Stimulated activated CD8-positive, alpha-beta memory T cell treated with anti-CD3 and anti-CD28 coated beads, Interleukin-12 subunit alpha, Interleukin-12 subunit beta, amount 100 ng/mL, for 24 hours (primary cell): ENCODE measurements around the gene USP35.
A peak's percentile ranks its signal among the peaks of the same experiment; 100 is the strongest.
"Not testable (repeated sequence)": the region's sequence is repeated elsewhere in the genome, so short reads cannot be mapped to it uniquely, and the experiment has no call there.

Source experiments
- DNase-seq: peaks from one replicate; pipeline ENCODE4 v3.0.0-alpha.2; 2020; ENCODE audit errors: extremely low read depth

USP35 gene

DNA sequence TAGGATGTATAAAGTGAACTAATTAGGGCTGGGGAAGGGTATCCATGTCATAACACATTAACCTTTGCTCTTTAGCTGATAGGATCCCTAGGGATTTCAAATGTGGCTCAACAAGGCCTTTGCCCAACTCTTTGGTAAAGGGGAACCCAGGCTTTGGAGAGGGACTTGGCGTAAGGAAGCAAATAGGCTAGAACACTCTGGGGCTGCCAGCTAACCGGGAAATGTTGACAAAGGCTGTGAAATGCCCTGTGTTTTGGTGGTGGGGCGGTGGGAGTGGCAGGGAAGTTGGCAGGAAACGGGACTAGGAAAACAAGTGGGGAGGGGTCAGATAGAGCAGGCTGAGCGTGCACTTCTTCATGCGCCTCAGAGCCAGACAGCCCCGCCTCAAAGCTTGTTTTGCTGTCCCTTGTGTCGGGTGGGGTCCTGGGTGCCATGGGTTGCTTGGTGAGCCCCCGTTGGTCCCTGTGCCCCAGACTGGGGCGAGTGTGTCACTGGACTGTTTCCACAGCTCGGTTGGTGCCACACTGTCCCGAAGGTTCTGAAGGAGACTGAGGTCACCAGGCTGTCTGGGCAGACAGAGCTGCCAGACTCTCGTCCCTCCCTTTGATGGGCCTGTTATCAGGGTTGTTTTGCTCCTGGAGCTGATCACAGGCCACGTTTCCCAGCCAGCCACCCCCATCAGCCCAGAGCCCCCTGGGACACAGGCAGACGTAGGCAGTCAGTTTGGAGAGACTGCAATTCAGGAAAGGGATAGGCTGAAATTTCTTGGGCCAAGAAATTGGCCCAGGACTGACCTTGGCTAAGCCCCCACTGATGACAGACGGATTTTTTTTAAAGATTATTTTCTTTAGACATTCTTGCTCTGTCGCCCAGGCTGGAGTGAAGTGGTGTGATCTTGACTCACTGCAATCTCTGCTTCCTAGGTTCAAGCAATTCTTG, 19.9 kb upstream of the USP35 start:
- no peak for DNase-seq

DNA sequence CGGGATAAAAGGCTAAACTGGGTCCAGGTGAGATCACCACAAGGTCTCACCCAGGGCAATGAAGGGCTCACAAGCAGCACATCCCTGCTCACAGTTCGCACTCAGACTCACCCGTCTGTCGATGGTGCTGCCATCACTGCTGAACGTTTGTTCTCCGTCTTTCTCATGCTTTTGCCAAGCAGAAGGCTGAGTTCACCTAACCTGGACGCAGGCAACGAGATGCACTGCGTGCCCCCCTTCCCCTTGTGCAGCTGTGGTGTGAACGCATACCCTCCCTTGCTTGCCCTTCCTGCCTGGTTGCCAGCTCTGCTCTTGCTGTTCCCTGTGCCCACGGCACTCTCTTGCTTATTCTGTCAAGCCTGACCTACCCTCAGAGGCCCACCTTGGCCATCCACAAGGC, 18.3 kb upstream of the USP35 start:
- DNase-seq = no peak

DNA sequence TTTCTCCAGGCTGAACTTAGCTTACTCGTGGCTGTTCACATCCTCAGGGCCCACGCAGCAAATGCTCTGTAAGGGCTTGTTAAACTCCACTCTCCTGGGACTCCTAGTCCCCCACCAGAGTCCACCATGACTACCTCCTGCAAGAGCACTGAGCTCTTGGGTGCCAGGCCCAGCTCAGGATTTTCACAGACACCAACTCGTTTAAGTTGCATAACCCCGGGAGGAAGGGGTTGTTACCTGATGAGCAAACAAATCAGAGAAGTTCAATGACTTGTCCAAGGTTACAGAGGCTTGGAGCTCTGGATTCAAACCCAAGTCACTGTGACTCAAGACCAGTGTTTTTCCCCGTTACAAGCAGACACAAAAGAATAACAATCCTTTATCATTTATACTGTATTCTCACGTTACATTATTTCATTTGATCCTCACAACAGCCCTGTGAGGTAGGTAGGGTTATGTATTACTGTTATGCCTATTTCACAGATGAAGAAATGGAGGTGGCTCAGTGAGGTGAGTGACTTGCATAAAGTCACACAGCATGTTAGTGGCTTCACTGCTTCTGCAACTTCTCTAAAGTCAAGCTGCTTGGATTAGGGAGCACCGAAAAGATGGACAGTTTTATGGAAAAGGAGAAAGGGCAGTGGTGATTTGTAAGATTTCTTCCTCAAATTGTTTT, 17.7 kb upstream of the USP35 start:
- DNase-seq = no peak

DNA sequence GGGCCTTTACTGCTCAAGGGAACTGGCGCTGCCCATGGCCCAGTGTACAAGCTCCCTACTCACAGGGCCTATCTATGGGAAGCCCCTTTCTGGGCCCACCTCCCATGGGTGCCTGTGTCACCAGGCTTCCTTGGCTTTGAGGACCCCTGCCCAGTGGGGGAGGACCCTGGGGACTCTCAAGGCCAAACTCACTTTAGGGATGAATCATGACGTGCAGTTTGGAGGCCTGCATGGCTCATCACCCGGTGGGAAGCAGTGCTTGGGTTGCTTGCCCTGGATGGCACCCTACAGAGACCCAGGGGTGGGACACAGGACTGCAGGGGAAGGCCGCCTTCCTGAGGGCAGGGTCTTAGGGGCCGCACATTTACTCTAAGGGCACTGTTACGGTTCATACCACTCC, 16.8 kb upstream of the USP35 start:
- DNase-seq = no peak

DNA sequence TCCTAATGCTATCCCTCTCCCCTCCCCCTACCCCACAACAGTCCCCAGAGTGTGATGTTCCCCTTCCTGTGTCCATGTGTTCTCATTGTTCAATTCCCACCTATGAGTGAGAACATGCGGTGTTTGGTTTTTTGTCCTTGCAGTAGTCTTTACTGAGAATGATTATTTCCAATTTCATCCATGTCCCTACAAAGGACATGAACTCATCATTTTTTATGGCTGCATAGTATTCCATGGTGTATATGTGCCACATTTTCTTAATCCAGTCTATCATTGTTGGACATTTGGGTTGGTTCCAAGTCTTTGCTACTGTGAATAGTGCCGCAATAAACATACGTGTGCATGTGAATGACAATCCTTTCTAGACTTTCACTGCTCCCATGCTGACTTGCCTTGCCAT, 12.9 kb upstream of the USP35 start:
- DNase-seq = not testable (repeated sequence)

- no peak for DNase-seq
These were observed 12.0 kb upstream of the USP35 start for GRCh38 chr11:78176605-78177141.

DNA sequence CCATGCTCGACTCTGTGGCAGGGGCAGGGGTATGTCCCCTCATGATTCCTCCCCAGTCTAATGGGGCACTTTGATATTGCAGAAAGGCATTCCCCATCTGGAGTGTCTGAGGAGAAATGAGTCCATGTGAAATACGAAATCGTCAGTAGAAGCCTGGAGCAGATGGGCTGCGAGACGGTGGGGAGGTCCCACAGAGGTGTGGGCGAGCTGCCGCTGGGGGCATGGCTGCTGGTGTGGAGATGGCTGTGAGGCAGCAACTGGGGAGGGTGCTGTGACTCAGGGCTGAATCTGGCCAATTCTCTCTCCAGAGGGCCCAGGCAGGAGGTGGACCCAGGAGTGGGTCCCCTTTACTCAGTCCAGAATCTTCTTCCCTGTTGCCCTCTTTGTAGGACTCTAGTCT, 11.5 kb upstream of the USP35 start:
- no peak for DNase-seq

DNA sequence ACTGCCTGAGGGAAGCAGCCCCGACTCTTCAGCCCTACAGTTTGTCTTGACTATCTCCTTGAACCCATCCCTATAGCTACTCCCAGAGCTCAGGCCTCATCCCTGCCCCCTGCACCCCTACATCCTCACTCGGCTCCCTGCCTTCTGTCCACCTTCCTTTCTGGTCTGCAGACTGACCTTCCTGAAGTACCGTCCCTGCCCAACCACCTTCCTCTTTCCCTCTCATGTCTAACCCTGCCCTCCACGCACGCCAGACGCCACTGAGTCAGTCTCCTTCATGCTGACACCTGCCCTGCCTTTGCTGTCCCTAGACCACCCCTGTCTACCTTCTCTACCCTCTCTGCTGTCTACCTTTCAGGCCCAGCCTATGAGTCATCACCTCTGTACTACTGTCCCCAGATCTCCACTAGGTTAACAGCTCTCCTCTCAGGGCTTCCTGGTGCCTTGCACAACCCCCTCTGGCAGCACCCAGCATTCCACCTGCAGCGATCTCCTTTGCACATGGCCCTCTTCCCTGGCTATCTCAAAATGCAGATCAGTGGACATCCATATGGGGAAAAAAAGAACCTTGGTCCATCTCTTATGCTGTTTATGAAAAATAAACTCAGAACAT, 9.2 kb upstream of the USP35 start:
- DNase-seq = no peak

DNA sequence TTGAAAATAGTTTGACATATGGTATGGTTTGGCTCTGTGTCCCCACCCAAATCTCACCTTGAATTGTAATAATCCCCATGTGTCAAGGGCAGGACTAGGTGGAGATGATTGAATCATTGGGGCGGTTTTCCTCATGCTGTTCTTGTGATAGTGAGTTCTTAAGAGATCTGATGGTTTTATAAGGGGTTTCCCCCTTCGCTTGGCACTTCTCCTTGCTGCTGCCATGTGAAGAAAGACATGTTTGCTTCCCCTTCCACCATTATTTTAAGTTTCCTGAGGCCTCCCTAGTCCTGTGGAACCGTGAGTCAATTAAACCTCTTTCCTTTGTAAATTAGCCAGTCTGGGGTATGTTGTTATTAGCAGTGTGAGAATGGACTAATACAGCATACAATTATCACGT, 8.0 kb upstream of the USP35 start:
- DNase-seq = no peak

- DNase-seq = no peak
These were observed 7.5 kb upstream of the USP35 start for GRCh38 chr11:78181185-78181584.

- DNase-seq = peak; percentile 47
These were observed 1.1 kb upstream of the USP35 start for GRCh38 chr11:78187366-78188285.

DNA sequence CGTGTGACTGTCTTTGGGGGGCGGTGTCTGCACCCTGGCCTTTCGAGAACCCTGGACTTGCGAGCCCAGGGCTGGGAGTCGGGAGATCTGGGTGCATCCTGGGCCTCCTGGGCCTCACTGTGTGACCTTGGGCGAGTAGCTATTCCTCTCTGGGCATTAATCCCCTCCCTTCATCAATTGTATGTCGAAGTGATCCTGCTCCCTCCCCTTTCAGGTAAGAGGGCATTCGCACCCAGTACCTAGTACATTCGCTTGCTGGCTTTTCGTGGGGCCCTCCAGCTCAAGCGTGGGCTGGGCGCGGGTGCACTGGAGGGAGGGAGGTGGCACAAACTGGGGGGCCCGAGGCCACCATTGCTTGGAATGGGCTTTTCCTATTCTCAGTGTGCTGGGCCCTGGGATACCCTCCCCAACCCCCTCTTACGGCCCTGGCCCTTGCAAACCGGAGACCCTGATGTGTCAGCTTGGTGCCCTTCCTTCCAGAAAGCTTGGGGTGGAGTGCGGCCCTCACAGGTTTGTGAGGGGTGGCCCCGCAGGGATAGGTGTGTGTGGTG, 530 bp downstream of the USP35 start:
- DNase-seq = no peak

- DNase-seq = no peak
These were observed 1.1 kb downstream of the USP35 start for GRCh38 chr11:78189851-78190250.

GRCh38 chr11:78190374-78190773, 1.7 kb downstream of the USP35 start:
- DNase-seq = no peak

- DNase-seq = no peak
These were observed 2.3 kb downstream of the USP35 start for GRCh38 chr11:78190871-78191538.

DNA sequence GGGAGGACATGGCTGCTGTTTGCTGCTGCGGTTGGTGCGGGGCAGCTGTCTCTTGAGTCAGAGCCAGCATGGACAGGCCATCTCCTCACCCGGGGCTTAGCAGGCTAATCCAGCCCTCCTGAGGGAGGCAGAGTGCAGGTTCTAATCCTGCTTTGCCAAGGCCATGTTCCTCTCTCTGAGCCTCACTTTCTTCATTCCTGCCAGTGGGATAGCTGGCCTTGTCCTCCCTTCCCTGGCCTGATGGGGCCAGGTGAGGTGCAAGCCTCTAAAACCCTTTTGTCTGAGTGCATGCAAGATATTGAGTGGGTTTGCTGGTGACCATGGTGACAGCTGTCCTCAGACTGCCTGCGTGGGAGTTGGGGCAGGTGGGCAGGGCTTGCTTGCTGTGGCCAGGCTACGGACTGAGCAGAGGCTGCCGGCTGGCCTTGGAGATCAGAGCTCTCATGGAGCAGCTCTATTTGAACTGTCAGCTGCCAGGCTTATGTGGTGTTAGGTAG, 3.6 kb downstream of the USP35 start:
- no peak for DNase-seq

GRCh38 chr11:78192911-78193351, 4.2 kb downstream of the USP35 start:
- DNase-seq = no peak

GRCh38 chr11:78193806-78194205, 5.1 kb downstream of the USP35 start:
- DNase-seq = no peak

- no peak for DNase-seq
These were observed 5.8 kb downstream of the USP35 start for GRCh38 chr11:78194490-78194889.

DNA sequence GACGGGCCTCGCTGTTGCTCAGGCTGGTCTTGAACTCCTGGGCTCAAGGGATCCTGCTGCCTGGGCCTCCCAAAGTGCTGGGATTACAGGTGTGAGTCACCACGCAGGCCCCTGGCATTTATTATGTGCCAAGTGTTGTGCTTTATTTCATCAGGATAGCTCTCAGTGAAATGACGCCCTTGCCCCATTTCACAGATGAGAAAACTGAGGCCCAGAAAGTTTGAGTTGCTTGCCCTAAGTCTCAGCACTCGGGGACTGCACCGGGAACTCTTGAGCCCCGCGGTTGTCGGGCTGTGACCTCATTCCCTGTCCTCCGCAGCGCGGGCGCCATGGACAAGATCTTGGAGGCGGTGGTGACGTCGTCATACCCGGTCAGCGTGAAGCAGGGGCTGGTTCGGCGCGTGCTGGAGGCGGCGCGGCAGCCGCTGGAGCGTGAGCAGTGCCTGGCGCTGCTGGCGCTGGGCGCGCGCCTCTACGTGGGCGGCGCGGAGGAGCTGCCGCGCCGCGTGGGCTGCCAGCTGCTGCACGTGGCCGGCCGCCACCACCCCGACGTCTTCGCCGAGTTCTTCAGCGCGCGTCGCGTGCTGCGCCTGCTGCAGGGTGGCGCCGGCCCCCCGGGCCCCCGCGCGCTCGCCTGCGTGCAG, 7.3 kb downstream of the USP35 start:
- DNase-seq = no peak
